ENCODE results near the gene NFIA.
A peak's percentile ranks its signal among the peaks of the same experiment; 100 is the strongest.

NFIA gene

DNA sequence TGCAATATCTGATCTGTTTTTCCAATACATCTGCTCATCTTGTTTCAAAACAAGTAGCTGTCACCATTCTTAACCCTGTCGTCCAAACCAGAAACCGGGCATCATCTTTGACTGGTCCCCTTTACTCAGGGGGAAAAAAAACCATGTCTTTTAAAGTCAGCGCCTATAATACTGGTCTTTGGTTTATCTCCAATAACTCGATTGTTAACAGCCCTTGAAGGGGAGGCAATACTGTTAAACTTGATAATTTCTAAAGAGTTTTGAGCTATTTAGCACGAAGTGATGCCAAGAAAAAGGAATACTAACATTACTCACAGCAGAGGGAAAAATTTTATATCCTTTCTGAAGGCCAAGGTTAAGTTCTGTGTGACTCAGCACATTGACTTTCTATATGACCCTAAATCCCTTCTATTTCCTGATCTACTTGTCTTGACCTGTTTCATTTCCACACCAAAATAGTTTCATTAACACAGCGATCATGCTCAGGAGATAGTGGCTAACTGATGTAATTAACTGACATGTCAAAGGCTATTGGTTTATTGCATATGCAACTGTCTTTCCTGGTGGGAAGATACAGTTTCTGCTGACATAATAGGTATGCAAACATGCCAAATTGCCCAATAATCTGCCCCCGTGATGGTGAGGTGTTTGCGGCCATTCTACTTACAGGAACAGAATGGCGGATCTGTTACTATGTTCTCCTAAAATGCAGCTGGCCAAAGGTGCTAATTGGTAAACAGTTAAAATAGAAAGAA lies 59.1 kb downstream of the NFIA start (continued):
- TF ChIP-seq PRDM6 (tag by site-specific recombination; IDR thresholded peaks at IDR 0.05) (peak; percentile 99), ZNF18 (tag by site-specific recombination; IDR thresholded peaks at IDR 0.05) (peak; percentile 83), ZNF223 (tag by site-specific recombination; IDR thresholded peaks at IDR 0.05) (no peak), YY1 (tag by site-specific recombination; IDR thresholded peaks at IDR 0.05) (peak; percentile 69; the same call in 1 of the 2 replicates), ZNF132 (tag by site-specific recombination; IDR thresholded peaks at IDR 0.05; ENCODE audit: borderline replicate concordance) (no peak)

DNA sequence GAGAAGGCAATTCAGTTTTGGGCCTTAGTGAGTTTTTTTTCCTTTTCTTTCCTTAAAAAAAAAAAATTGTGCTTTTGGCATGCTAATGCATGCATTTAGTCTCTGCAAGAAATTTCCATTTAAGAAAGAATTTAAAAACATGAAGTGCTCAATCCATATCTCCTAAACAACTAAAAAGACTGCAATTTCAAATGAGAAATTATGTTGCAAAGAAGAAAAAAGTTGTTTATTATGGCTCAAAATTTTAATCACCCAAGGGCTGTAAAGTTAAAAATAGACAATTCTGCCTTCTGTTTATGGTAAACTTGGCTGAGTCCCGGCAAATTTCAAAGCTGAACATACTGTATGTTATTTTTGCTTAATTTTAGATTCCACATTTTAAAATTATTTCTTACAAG lies 59.7 kb downstream of the NFIA start:
- TF ChIP-seq, protein P1, sequence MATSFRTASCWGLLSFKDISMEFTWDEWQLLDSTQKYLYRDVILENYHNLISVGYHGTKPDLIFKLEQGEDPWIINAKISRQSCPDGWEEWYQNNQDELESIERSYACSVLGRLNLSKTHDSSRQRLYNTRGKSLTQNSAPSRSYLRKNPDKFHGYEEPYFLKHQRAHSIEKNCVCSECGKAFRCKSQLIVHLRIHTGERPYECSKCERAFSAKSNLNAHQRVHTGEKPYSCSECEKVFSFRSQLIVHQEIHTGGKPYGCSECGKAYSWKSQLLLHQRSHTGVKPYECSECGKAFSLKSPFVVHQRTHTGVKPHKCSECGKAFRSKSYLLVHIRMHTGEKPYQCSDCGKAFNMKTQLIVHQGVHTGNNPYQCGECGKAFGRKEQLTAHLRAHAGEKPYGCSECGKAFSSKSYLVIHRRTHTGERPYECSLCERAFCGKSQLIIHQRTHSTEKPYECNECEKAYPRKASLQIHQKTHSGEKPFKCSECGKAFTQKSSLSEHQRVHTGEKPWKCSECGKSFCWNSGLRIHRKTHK (tag by site-specific recombination; IDR thresholded peaks at IDR 0.05) = no peak
- TF ChIP-seq, protein P2, sequence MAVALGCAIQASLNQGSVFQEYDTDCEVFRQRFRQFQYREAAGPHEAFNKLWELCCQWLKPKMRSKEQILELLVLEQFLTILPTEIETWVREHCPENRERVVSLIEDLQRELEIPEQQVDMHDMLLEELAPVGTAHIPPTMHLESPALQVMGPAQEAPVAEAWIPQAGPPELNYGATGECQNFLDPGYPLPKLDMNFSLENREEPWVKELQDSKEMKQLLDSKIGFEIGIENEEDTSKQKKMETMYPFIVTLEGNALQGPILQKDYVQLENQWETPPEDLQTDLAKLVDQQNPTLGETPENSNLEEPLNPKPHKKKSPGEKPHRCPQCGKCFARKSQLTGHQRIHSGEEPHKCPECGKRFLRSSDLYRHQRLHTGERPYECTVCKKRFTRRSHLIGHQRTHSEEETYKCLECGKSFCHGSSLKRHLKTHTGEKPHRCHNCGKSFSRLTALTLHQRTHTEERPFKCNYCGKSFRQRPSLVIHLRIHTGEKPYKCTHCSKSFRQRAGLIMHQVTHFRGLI (tag by site-specific recombination; IDR thresholded peaks at IDR 0.05) = no peak
- TF ChIP-seq GLIS2 (tag by site-specific recombination; IDR thresholded peaks at IDR 0.05) (no peak), ZNF677 (tag by site-specific recombination; IDR thresholded peaks at IDR 0.05) (no peak), ZNF274 (IDR thresholded peaks at IDR 0.05; ENCODE audit: low read length) (no peak), ZNF274 (tag by site-specific recombination; IDR thresholded peaks at IDR 0.05; ENCODE audit: borderline replicate concordance) (no peak), ZNF776 (tag by site-specific recombination; IDR thresholded peaks at IDR 0.05; ENCODE audit: borderline replicate concordance) (no peak), HOXA7 (CRISPR knock-in tag; IDR thresholded peaks at IDR 0.05; ENCODE audit: borderline replicate concordance) (no peak), INSM2 (tag by site-specific recombination; IDR thresholded peaks at IDR 0.05) (no peak), ZNF221 (tag by site-specific recombination; IDR thresholded peaks at IDR 0.05; ENCODE audit: borderline replicate concordance) (no peak), ZNF354C (tag by site-specific recombination; IDR thresholded peaks at IDR 0.05; ENCODE audit: borderline replicate concordance, low read depth) (no peak), ZNF785 (tag by site-specific recombination; IDR thresholded peaks at IDR 0.05) (no peak), ZNF23 (tag by site-specific recombination; IDR thresholded peaks at IDR 0.05; ENCODE audit: borderline replicate concordance) (no peak)
- Histone ChIP-seq H3K36me3 (ENCODE audit: control insufficient read depth in 2 of 2, insufficient read depth in 1 of 2, low read length in 2 of 2) (no peaks in the 10 kb centered on the region), H3K4me1 (ENCODE audit: control insufficient read depth, insufficient read depth, low read length) (peaks cover 22% of the 10 kb centered on the region), H3K9me3 (ENCODE audit: control insufficient read depth, insufficient read depth, low read depth, low read length) (no peaks in the 10 kb centered on the region), H3K4me3 (ENCODE audit: low read depth, low read length) (no peak overlapping the region), H3K27ac (ENCODE audit: extremely low read depth, low read depth, low read length) (no peak overlapping the region; the same call in 1 of the 2 replicates)
- POLR2A ChIA-PET = no interaction called here
- CTCF ChIA-PET = interaction anchor here (0.5 to 0.7 kb wide), 2 partner anchors 35 to 1618 kb away, joined by 3 read pairs; no protein-coding TSS in a partner anchor

Data from HEK293 (cell line).